Testis (tissue), 2 donors: ENCODE results near the gene PTPRR.

Source experiments
- POLR2A ChIP-seq: fragments of 450-650 bp; IDR thresholded peaks from one replicate; pipeline ENCODE4 v1.6.1; 2017; ENCODE audit warnings: antibody characterized with exemption, mild to moderate bottlenecking, moderate library complexity
- TF ChIP-seq, protein P1 (sequence below), 3 experiments: fragments of 450-650 bp in 2 of 3; fragments of 200-600 bp in 1 of 3; sonication (generic) in 1 of 3; IDR thresholded peaks; one replicate each; pipeline ENCODE4 v1.5.1; 2016 to 2019; ENCODE audit warnings: antibody characterized with exemption in 3 of 3, mild to moderate bottlenecking in 2 of 3, moderate library complexity in 1 of 3

- no peak for TF ChIP-seq POLR2A
- TF ChIP-seq, protein P1, sequence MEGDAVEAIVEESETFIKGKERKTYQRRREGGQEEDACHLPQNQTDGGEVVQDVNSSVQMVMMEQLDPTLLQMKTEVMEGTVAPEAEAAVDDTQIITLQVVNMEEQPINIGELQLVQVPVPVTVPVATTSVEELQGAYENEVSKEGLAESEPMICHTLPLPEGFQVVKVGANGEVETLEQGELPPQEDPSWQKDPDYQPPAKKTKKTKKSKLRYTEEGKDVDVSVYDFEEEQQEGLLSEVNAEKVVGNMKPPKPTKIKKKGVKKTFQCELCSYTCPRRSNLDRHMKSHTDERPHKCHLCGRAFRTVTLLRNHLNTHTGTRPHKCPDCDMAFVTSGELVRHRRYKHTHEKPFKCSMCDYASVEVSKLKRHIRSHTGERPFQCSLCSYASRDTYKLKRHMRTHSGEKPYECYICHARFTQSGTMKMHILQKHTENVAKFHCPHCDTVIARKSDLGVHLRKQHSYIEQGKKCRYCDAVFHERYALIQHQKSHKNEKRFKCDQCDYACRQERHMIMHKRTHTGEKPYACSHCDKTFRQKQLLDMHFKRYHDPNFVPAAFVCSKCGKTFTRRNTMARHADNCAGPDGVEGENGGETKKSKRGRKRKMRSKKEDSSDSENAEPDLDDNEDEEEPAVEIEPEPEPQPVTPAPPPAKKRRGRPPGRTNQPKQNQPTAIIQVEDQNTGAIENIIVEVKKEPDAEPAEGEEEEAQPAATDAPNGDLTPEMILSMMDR (IDR thresholded peaks at IDR 0.05) = no peak
Measured at GRCh38 chr12:70795608-70796007, 124.9 kb downstream of the PTPRR start.
